ENCODE measurements around the gene RSBN1L. TPM values are rescaled to one million over a fixed set of nuclear protein-coding genes. Genes with fewer than 3 reads are reported as not detected.
A peak's percentile ranks its signal among the peaks of the same experiment; 100 is the strongest.
"Not testable (repeated sequence)": the region's sequence is repeated elsewhere in the genome, so short reads cannot be mapped to it uniquely, and the experiment has no call there.

The RSBN1L gene
- total RNA-seq, 1 donor = 21.4 TPM

GRCh38 chr7:77702513-77702912 is 6.3 kb downstream of the RSBN1L start:
- Histone ChIP-seq H4K20me1 (ENCODE audit: insufficient read depth, low read length) (peaks cover 24% of the 10 kb centered on the region), H3K4me2 (ENCODE audit: insufficient read depth, low read length) (peak overlapping the region; percentile 35), H3K9me3 (ENCODE audit: low read depth, low read length) (no peaks in the 10 kb centered on the region), H2AFZ (ENCODE audit: low read length) (no peak overlapping the region), H3K79me2 (ENCODE audit: insufficient read depth, low read length) (peaks cover 96% of the 10 kb centered on the region), H3K36me3 (ENCODE audit: insufficient read depth, low read length) (peaks cover 3% of the 10 kb centered on the region), H3K4me3 (ENCODE audit: insufficient read depth, low read length) (no peak overlapping the region), H3K27me3 (ENCODE audit: insufficient read depth, low read length) (no peaks in the 10 kb centered on the region), H3K4me1 (ENCODE audit: insufficient read depth, low read length) (peaks cover 26% of the 10 kb centered on the region), H3K27ac (ENCODE audit: low read depth, low read length) (peak overlapping the region; percentile 49)
- DNase-seq (ENCODE audit: insufficient read length, low spot score, missing footprints) = peak; percentile 89
- TF ChIP-seq CTCF (IDR thresholded peaks at IDR 0.05; ENCODE audit: extremely low read depth, low read depth, low read length) = no peak

DNA sequence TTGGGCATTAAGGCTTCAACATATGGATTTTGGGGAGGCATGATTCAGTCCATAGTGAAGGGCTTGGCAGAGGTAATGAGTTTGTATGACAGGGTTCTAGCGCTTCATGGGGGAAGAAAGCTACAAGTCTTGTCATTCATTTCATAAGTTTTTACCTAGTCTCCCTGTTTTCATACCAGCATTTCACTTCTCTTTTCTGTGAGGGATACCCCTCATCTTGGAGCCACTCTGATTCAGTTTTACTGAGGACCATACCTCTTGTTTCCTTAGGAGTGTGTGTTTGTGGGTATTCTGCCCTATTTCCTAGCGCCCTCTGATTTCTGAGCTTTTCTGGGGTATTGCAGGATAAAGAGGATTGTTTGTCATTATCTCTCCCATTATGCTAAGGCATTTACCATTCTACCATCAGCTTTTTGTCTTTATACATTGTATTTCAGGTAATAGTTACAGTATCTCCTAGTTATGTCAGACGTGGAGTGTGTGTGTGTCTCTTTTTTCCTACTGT is 6.8 kb downstream of the RSBN1L start:
- DNase-seq (ENCODE audit: insufficient read length, low spot score, missing footprints) = no peak
- H2AFZ ChIP-seq (ENCODE audit: low read length) = no peak overlapping the region
- no peak overlapping the region for H3K4me2 ChIP-seq (ENCODE audit: insufficient read depth, low read length)
- no peaks in the 10 kb centered on the region for H3K9me3 ChIP-seq (ENCODE audit: low read depth, low read length)
- H4K20me1 ChIP-seq (ENCODE audit: insufficient read depth, low read length) = peaks cover 24% of the 10 kb centered on the region
- peak overlapping the region; percentile 49 for H3K27ac ChIP-seq (ENCODE audit: low read depth, low read length)
- H3K4me3 ChIP-seq (ENCODE audit: insufficient read depth, low read length) = no peak overlapping the region
- H3K4me1 ChIP-seq (ENCODE audit: insufficient read depth, low read length) = peaks cover 23% of the 10 kb centered on the region
- peaks cover 3% of the 10 kb centered on the region for H3K36me3 ChIP-seq (ENCODE audit: insufficient read depth, low read length)
- peaks cover 96% of the 10 kb centered on the region for H3K79me2 ChIP-seq (ENCODE audit: insufficient read depth, low read length)
- TF ChIP-seq CTCF (IDR thresholded peaks at IDR 0.05; ENCODE audit: extremely low read depth, low read depth, low read length) = no peak
- H3K27me3 ChIP-seq (ENCODE audit: insufficient read depth, low read length) = no peaks in the 10 kb centered on the region

DNA sequence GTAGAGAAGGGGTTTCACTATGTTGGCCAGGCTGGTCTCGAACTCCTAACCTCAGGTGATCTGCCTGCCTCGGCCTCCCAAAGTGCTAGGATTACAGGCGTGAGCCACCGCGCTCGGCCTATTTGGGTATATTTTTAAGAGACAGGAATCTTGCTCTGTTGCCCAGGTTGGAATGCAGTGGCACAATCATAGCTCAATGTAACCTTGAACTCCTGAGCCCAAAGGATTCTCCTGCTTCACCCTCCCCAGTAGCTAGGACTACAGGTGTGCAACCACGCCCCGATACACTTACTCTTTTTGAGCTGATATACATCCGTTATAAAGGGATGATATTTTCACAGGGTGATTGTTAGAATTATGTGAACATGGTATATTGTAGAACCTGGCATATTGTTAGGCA is 7.4 kb downstream of the RSBN1L start:
- H3K4me2 ChIP-seq (ENCODE audit: insufficient read depth, low read length); H3K9me3 ChIP-seq (ENCODE audit: low read depth, low read length); H3K27ac ChIP-seq (ENCODE audit: low read depth, low read length); DNase-seq (ENCODE audit: insufficient read length, low spot score, missing footprints); H3K36me3 ChIP-seq (ENCODE audit: insufficient read depth, low read length); H3K27me3 ChIP-seq (ENCODE audit: insufficient read depth, low read length); H2AFZ ChIP-seq (ENCODE audit: low read length); H3K4me3 ChIP-seq (ENCODE audit: insufficient read depth, low read length): not testable (repeated sequence)
- Histone ChIP-seq H3K79me2 (ENCODE audit: insufficient read depth, low read length) (peaks cover 95% of the 10 kb centered on the region), H3K4me1 (ENCODE audit: insufficient read depth, low read length) (peaks cover 16% of the 10 kb centered on the region), H4K20me1 (ENCODE audit: insufficient read depth, low read length) (peaks cover 20% of the 10 kb centered on the region)

DNA sequence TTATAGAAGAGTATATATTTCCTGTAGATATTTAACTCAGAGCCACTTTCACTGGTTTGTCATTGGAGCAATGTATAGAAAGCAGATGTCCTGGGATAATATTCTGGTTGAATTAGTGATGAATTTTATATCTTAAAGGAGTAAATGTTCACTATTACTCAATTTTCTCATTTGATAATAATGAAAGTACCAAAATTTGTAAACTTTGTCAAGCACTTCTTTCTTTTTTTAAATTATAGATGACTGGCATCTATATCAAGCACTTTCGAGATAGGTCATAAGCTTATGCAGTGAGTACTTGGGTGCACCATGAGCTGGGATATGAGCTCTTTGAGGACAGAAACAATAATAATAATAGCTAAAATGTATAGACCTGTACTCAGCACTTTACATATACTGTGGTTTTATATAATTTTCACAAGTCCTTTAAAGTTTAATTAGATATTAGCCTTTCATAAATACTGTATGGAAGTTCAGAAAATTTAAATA is 11.3 kb downstream of the RSBN1L start:
- H3K79me2 ChIP-seq (ENCODE audit: insufficient read depth, low read length) = peaks cover 93% of the 10 kb centered on the region
- H4K20me1 ChIP-seq (ENCODE audit: insufficient read depth, low read length) = peaks cover 10% of the 10 kb centered on the region
- no peak overlapping the region for H3K4me2 ChIP-seq (ENCODE audit: insufficient read depth, low read length)
- H3K4me1 ChIP-seq (ENCODE audit: insufficient read depth, low read length) = peaks cover 4% of the 10 kb centered on the region
- no peak overlapping the region for H3K4me3 ChIP-seq (ENCODE audit: insufficient read depth, low read length)
- H3K27me3 ChIP-seq (ENCODE audit: insufficient read depth, low read length) = no peaks in the 10 kb centered on the region
- no peaks in the 10 kb centered on the region for H3K9me3 ChIP-seq (ENCODE audit: low read depth, low read length)
- TF ChIP-seq CTCF (IDR thresholded peaks at IDR 0.05; ENCODE audit: extremely low read depth, low read depth, low read length) = no peak
- peaks cover 3% of the 10 kb centered on the region for H3K36me3 ChIP-seq (ENCODE audit: insufficient read depth, low read length)
- H3K27ac ChIP-seq (ENCODE audit: low read depth, low read length) = no peak overlapping the region
- DNase-seq (ENCODE audit: insufficient read length, low spot score, missing footprints) = no peak
- H2AFZ ChIP-seq (ENCODE audit: low read length) = no peak overlapping the region
